ENCODE results near the gene NFIX. TPM values are rescaled to one million over a fixed set of nuclear protein-coding genes. Genes with fewer than 3 reads are reported as not detected.
"Not testable (repeated sequence)": the region's sequence is repeated elsewhere in the genome, so short reads cannot be mapped to it uniquely, and the experiment has no call there.

NFIX gene
- total RNA-seq, 1 donor from 2014 or later = 76.5 TPM

DNA sequence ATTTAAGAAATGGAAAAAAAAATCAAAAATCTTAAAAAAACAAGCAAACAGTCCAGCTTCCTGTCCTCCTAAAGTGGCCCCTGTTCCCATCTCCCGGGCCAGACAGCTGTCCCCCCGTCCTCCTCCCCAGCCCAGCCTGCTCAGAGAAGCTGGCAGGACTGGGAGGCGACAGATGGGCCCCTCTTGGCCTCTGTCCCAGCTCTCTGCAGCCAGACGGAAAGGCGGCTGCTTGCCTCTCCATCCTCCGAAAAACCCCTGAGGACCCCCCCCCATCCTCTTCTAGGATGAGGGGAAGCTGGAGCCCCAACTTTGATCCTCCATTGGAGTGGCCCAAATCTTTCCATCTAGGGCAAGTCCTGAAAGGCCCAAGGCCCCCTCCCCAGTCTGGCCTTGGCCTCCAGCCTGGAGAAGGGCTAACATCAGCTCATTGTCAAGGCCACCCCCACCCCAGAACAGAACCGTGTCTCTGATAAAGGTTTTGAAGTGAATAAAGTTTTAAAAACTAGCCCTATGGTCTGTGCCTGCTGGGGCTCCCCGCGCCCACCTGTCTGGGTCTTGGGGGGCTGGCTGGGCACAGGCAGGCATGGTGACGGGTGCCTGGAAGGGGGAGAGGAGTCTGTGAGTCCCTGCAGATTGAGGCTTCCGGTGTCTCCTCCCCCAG lies 42.0 kb upstream of the NFIX start:
- intact Hi-C loops (cut with DNase I) = no loop called here
- no peaks in the 10 kb centered on the region for H3K9me3 ChIP-seq
- peaks cover 22 to 31% of the 10 kb centered on the region in 2 donors for H3K4me1 ChIP-seq
- H3K27ac ChIP-seq = peak overlapping the region; percentile 93 to 95
- TF ChIP-seq, protein P1, sequence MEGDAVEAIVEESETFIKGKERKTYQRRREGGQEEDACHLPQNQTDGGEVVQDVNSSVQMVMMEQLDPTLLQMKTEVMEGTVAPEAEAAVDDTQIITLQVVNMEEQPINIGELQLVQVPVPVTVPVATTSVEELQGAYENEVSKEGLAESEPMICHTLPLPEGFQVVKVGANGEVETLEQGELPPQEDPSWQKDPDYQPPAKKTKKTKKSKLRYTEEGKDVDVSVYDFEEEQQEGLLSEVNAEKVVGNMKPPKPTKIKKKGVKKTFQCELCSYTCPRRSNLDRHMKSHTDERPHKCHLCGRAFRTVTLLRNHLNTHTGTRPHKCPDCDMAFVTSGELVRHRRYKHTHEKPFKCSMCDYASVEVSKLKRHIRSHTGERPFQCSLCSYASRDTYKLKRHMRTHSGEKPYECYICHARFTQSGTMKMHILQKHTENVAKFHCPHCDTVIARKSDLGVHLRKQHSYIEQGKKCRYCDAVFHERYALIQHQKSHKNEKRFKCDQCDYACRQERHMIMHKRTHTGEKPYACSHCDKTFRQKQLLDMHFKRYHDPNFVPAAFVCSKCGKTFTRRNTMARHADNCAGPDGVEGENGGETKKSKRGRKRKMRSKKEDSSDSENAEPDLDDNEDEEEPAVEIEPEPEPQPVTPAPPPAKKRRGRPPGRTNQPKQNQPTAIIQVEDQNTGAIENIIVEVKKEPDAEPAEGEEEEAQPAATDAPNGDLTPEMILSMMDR (IDR thresholded peaks at IDR 0.05) = no peak
- H3K4me3 ChIP-seq = peak overlapping the region in 1 of 2 donors; percentile 22
- peak in 1 of 2 donors; percentile 78 for DNase-seq (ENCODE audit: low spot score in 2 of 2)
- peaks cover 57 to 63% of the 10 kb centered on the region in 2 donors for H3K36me3 ChIP-seq
- H3K27me3 ChIP-seq = no peaks in the 10 kb centered on the region

DNA sequence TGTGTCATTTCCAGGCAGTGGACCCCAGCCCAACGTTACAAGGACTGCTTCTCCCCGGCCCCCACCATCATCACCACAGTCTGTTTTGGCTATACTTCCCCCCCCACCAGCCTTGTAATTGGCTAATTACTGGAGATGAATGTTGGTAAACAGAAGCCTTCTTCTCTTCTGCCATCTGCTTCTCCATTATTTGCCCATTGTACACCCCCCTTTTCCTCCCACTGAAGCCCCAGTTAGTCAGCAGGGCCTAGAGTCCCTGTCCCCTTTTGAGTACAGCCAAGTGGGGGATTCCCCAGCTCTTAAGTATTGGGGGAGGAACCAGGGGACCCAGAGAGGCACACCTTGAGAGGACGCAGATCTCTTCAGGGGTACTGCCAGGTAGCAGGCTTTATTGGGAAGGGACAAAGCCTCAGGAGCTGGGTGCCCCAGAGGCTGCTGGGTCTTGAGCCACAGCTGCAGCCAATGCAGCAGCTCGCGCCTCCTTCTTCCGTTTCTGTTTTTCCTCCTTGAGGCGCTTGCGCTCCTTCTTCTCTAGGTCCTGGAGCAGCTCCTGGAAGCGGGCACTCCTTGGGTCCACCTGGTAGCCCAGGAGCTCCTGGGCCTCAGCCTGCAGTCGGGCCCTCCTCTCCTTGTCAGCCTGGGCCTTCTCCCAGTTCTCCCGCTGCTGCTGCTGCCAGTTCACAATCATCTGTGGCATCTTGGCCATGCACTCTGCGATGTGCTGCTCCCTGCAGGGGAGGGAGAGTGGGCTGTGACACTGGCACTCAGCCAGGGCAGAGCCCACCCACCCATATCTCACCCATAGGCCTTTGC lies 41.3 kb upstream of the NFIX start:
- no peak for DNase-seq (ENCODE audit: low spot score in 2 of 2)
- Histone ChIP-seq H3K27ac (peak overlapping the region; percentile 93 to 95), H3K9me3 (no peaks in the 10 kb centered on the region), H3K4me3 (no peak overlapping the region), H3K36me3 (peaks cover 49 to 55% of the 10 kb centered on the region in 2 donors), H3K27me3 (no peaks in the 10 kb centered on the region), H3K4me1 (peaks cover 22 to 31% of the 10 kb centered on the region in 2 donors)
- TF ChIP-seq, protein P1 (IDR thresholded peaks at IDR 0.05) = no peak
- intact Hi-C loops (cut with DNase I) = no loop called here

DNA sequence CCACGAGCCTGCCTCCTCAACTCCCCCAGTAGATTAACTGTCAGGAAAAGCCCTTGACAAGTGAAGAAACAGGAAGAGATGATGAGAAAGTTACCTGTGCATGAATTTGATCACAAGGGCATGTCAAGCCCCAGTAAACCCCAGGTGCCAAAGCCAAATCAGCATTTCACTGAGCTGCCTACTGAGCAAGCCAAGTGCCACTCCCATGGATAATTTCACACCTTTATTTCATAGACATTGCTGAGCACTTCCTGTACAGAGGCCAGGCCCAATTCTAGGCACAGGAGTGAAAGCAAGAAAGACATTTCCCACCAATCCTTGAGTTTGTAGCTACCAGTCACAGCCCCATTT lies 40.7 kb upstream of the NFIX start:
- no peaks in the 10 kb centered on the region for H3K9me3 ChIP-seq
- TF ChIP-seq, protein P1 (IDR thresholded peaks at IDR 0.05) = no peak
- H3K27ac ChIP-seq = peak overlapping the region; percentile 93 to 95
- H3K4me3 ChIP-seq = no peak overlapping the region
- peaks cover 44 to 50% of the 10 kb centered on the region in 2 donors for H3K36me3 ChIP-seq
- H3K27me3 ChIP-seq = no peaks in the 10 kb centered on the region
- intact Hi-C loops (cut with DNase I) = no loop called here
- H3K4me1 ChIP-seq = peaks cover 22 to 31% of the 10 kb centered on the region in 2 donors
- no peak for DNase-seq (ENCODE audit: low spot score in 2 of 2)

DNA sequence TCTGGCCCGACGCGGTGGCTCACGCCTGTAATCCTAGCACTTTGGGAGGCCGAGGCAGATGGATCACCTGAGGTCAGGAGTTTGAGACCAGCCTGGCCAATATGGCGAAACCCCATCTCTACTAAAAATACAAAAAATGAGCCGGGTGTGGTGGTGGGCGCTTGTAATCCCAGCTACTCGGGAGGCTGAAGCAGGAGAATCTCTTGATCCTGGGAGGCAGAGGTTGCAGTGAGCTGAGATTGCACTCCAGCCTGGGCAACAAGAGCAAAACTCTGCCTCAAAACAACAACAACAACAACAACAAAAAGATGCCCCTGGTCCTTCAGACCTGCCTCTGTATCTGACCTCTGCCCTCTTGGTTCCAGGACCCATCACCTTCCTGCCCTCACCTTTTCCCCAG lies 39.7 kb upstream of the NFIX start:
- H3K36me3 ChIP-seq = peaks cover 34 to 40% of the 10 kb centered on the region in 2 donors
- peaks cover 22 to 31% of the 10 kb centered on the region in 2 donors for H3K4me1 ChIP-seq
- intact Hi-C loops (cut with DNase I); H3K9me3 ChIP-seq; H3K27me3 ChIP-seq; DNase-seq (ENCODE audit: low spot score in 2 of 2): not testable (repeated sequence)
- H3K4me3 ChIP-seq = peak overlapping the region; percentile 80 to 89
- peak overlapping the region in 1 of 2 donors; percentile 95 for H3K27ac ChIP-seq

DNA sequence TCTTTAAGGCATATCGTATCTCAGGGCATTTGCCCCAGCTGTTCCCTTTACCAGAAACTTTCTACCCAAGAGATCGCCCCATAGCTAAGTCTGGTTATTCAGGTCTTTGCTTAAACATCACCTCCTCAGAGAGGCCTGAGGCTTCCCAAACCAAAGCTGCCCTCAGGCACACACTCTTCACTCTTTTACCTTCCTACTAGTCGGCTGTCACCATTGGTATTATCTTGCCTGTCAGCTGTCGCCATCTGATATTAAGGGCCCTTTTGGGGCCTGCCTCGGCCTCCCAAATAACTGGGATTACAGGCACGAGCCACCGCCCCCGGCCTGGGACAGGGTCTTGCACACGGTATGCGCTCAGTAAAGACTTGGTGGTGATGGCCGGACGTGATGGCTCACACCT lies 39.3 kb upstream of the NFIX start:
- Histone ChIP-seq H3K4me1 (peaks cover 22 to 31% of the 10 kb centered on the region in 2 donors), H3K4me3 (peak overlapping the region; percentile 80 to 89), H3K27me3 (no peaks in the 10 kb centered on the region), H3K27ac (peak overlapping the region; percentile 88 to 95), H3K36me3 (peaks cover 30 to 35% of the 10 kb centered on the region in 2 donors), H3K9me3 (no peaks in the 10 kb centered on the region)
- no peak for DNase-seq (ENCODE audit: low spot score in 2 of 2)
- TF ChIP-seq, protein P1 (IDR thresholded peaks at IDR 0.05) = no peak
- intact Hi-C loops (cut with DNase I) = no loop called here
